ENCODE results near the gene SPNS2. TPM values are rescaled to one million over a fixed set of nuclear protein-coding genes. Genes with fewer than 3 reads are reported as not detected.

Gene SPNS2
- total RNA-seq, 1 experiment from 2014 or later: 2.6 TPM

DNA sequence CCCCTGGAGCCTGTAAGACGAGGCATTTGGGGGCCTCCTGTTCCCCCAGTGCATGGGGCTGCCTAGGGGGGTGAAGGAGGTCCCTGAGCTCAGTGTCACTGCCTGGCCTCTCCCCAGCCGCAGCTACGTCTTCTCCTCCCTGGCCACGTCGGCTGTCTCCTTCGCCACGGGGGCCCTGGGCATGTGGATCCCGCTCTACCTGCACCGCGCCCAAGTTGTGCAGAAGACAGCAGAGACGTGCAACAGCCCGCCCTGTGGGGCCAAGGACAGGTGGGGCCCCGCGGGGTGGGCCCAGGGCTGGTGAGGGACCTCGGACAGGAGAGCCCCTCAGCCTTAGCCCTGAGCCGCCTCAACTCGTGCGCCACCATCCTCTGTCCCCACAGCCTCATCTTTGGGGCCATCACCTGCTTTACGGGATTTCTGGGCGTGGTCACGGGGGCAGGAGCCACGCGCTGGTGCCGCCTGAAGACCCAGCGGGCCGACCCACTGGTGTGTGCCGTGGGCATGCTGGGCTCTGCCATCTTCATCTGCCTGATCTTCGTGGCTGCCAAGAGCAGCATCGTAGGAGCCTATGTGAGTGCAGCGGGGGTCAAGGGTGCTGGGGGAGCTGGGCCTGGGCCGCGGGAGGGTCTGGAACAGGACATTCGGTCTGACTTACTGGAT, 34.3 kb downstream of the SPNS2 start:
- Histone ChIP-seq H3K4me1 (ENCODE audit: insufficient read depth, low read length) (peaks cover 8% of the 10 kb centered on the region; the same call in 1 of the 2 replicates), H3F3A (ENCODE audit: low read length, unreplicated experiment) (no peaks in the 10 kb centered on the region), H3K36me3 (ENCODE audit: low read depth, low read length) (no peaks in the 10 kb centered on the region), H3K4me2 (ENCODE audit: low read length) (no peak overlapping the region), H3K79me2 (ENCODE audit: low read length) (no peaks in the 10 kb centered on the region), H3K4me3 (ENCODE audit: low read length) (no peak overlapping the region), H3K9me3 (ENCODE audit: low read length) (no peaks in the 10 kb centered on the region), H4K20me1 (ENCODE audit: low read length) (no peaks in the 10 kb centered on the region; the same call in 1 of the 2 replicates), H3K27ac (ENCODE audit: low read length) (no peak overlapping the region), H2AFZ (ENCODE audit: low read length) (no peak overlapping the region), H3K27me3 (ENCODE audit: low read length) (no peaks in the 10 kb centered on the region), H3K9me2 (replicated peaks; ENCODE audit: low read length) (no peaks in the 10 kb centered on the region), H3K9ac (ENCODE audit: low read length) (no peak overlapping the region)
- intact Hi-C loops (cut with micrococcal nuclease): loop anchor here (10.0 kb wide), 1 partner anchor 108 kb away; no protein-coding TSS in a partner anchor
- ChIA-PET POLR2A (ENCODE audit: unreplicated experiment) (no interaction called here), CTCF (no interaction called here)
- TF ChIP-seq EZH2phosphoT487 (IDR thresholded peaks at IDR 0.05; ENCODE audit: borderline replicate concordance, low read length) (no peak), EZH2 (IDR thresholded peaks at IDR 0.05; ENCODE audit: low read length, unreplicated experiment) (no peak)
- ATAC-seq (no peak), DNase-seq (no peak)
- BruUV-seq (replicated peaks): no TSS peak

DNA sequence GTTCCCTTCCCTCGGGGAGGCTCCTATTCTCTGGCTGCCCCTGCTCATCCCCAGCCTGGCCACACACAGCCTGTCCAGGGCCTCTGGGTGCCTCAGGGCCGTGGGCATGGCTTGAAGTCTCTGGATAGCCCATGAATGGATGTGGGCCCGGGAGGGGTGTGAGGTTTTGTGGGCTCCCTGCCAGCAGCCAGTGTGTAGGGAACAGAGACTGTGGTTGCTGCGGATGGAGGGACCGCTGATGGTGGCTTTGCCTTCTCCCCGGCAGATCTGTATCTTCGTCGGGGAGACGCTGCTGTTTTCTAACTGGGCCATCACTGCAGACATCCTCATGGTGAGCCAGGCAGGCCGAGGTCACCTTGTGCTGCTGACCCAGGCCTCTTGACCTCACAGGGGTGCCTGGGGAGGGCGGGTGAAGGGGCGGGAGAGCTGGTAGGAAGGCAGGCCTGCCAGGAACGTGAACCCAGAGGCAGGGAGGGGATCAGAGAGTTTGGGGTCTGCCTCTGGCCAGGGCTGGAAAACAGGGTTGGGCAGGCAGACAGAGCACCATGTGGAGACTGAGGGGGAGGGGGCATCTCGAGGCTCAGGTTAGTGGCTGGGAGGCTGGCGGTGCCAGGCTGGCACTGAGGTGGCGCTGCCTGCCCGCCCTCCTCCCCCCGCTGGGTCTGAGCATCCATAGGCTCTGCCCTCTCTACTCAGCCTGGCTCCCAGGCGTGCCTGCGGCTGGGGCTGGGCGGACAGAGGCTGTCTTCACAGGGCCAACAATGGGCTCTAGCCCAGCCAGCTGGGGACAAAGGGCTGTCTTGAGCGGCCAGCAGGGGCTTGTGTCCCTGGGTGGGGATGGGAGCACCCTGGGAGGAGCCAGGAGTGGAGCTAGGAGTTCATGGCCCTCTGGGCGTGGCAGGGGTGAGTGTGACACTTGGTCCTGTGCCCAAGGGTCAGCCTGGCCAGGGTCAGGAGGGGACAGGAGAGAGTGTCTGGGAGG, 35.1 kb downstream of the SPNS2 start:
- TF ChIP-seq EZH2phosphoT487 (IDR thresholded peaks at IDR 0.05; ENCODE audit: borderline replicate concordance, low read length): no peak
- TF ChIP-seq, protein P1, sequence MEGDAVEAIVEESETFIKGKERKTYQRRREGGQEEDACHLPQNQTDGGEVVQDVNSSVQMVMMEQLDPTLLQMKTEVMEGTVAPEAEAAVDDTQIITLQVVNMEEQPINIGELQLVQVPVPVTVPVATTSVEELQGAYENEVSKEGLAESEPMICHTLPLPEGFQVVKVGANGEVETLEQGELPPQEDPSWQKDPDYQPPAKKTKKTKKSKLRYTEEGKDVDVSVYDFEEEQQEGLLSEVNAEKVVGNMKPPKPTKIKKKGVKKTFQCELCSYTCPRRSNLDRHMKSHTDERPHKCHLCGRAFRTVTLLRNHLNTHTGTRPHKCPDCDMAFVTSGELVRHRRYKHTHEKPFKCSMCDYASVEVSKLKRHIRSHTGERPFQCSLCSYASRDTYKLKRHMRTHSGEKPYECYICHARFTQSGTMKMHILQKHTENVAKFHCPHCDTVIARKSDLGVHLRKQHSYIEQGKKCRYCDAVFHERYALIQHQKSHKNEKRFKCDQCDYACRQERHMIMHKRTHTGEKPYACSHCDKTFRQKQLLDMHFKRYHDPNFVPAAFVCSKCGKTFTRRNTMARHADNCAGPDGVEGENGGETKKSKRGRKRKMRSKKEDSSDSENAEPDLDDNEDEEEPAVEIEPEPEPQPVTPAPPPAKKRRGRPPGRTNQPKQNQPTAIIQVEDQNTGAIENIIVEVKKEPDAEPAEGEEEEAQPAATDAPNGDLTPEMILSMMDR (conservative IDR thresholded peaks at IDR 0.05; ENCODE audit: low read depth, low read length): no peak
- no peak for TF ChIP-seq EZH2 (IDR thresholded peaks at IDR 0.05; ENCODE audit: low read length, unreplicated experiment)
- POLR2A ChIA-PET (ENCODE audit: unreplicated experiment): no interaction called here
- CTCF ChIA-PET: no interaction called here

DNA sequence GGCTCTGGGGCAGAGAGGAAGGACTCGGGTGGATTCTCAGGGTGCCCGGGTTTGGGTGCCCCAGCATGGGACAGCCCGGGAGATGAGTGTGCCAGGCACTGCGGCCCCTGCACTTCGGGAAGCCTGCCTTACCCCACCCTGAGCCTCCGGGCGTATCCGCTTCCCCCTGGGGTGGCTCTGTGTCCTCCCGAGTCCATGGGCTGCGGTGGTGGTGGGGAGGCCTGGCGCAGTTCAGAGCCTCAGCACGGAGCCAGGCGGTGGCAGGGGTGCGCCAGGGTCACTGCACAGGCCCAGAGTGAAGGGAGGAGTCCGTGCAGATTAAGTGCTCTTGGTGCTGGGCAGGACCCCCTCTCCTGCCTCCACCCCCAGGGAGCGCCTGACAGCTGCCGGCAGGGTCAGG, 35.8 kb downstream of the SPNS2 start:
- no peaks in the 10 kb centered on the region for H3K9me2 ChIP-seq (replicated peaks; ENCODE audit: low read length)
- 0 out of 2 replicates have a peak overlapping the region, but pooled peaks have one; percentile 21 for H3K4me2 ChIP-seq (ENCODE audit: low read length)
- no peaks in the 10 kb centered on the region for H3K36me3 ChIP-seq (ENCODE audit: low read depth, low read length)
- intact Hi-C loops (cut with micrococcal nuclease): loop anchor here (10.0 kb wide), 1 partner anchor 110 kb away; no protein-coding TSS in a partner anchor
- H2AFZ ChIP-seq (ENCODE audit: low read length): no peak overlapping the region
- H3K4me1 ChIP-seq (ENCODE audit: insufficient read depth, low read length): peaks cover 8% of the 10 kb centered on the region; the same call in 1 of the 2 replicates
- no peak overlapping the region for H3K4me3 ChIP-seq (ENCODE audit: low read length)
- H3K9ac ChIP-seq (ENCODE audit: low read length): no peak overlapping the region
- BruUV-seq (replicated peaks): no TSS peak
- no peak overlapping the region for H3K27ac ChIP-seq (ENCODE audit: low read length)
- ChIA-PET CTCF (no interaction called here), POLR2A (ENCODE audit: unreplicated experiment) (no interaction called here)
- peak; percentile 27 for ATAC-seq
- no peaks in the 10 kb centered on the region for H3K27me3 ChIP-seq (ENCODE audit: low read length)
- H4K20me1 ChIP-seq (ENCODE audit: low read length): no peaks in the 10 kb centered on the region; the same call in 1 of the 2 replicates
- no peaks in the 10 kb centered on the region for H3K79me2 ChIP-seq (ENCODE audit: low read length)
- DNase-seq: no peak
- no peaks in the 10 kb centered on the region for H3K9me3 ChIP-seq (ENCODE audit: low read length)
- TF ChIP-seq, protein P1 (conservative IDR thresholded peaks at IDR 0.05; ENCODE audit: low read depth, low read length): no peak
- TF ChIP-seq EZH2phosphoT487 (IDR thresholded peaks at IDR 0.05; ENCODE audit: borderline replicate concordance, low read length) (no peak), EZH2 (IDR thresholded peaks at IDR 0.05; ENCODE audit: low read length, unreplicated experiment) (no peak)
- H3F3A ChIP-seq (ENCODE audit: low read length, unreplicated experiment): no peaks in the 10 kb centered on the region

More for the DNA sequence above, 35.1 kb downstream of the SPNS2 start:
- no peak overlapping the region for H3K4me3 ChIP-seq (ENCODE audit: low read length)
- H3K27ac ChIP-seq (ENCODE audit: low read length): no peak overlapping the region
- no peaks in the 10 kb centered on the region for H3K9me2 ChIP-seq (replicated peaks; ENCODE audit: low read length)
- no peak overlapping the region for H2AFZ ChIP-seq (ENCODE audit: low read length)
- intact Hi-C loops (cut with micrococcal nuclease): loop anchor here (10.0 kb wide), 1 partner anchor 109 kb away; no protein-coding TSS in a partner anchor
- H3K4me2 ChIP-seq (ENCODE audit: low read length): peak overlapping the region; percentile 21; the same call in 1 of the 2 replicates
- H3K36me3 ChIP-seq (ENCODE audit: low read depth, low read length): no peaks in the 10 kb centered on the region
- H3K9me3 ChIP-seq (ENCODE audit: low read length): no peaks in the 10 kb centered on the region
- H4K20me1 ChIP-seq (ENCODE audit: low read length): no peaks in the 10 kb centered on the region; the same call in 1 of the 2 replicates
- no peaks in the 10 kb centered on the region for H3F3A ChIP-seq (ENCODE audit: low read length, unreplicated experiment)
- H3K4me1 ChIP-seq (ENCODE audit: insufficient read depth, low read length): peaks cover 8% of the 10 kb centered on the region; the same call in 1 of the 2 replicates
- no TSS peak for BruUV-seq (replicated peaks)
- H3K9ac ChIP-seq (ENCODE audit: low read length): no peak overlapping the region
- no peaks in the 10 kb centered on the region for H3K27me3 ChIP-seq (ENCODE audit: low read length)
- ATAC-seq (peak; percentile 60), DNase-seq (peak; percentile 50)
- H3K79me2 ChIP-seq (ENCODE audit: low read length): no peaks in the 10 kb centered on the region
